Naive B cell (primary cell): ENCODE results near the gene CD300E. TPM values are rescaled to one million over a fixed set of nuclear protein-coding genes. Genes with fewer than 3 reads are reported as not detected.
A peak's percentile ranks its signal among the peaks of the same experiment; 100 is the strongest.
"Not testable (repeated sequence)": the region's sequence is repeated elsewhere in the genome, so short reads cannot be mapped to it uniquely, and the experiment has no call there.

ENCODE experiments used
- ATAC-seq, 2 donors: fragments of 150-1000 bp; cut with Tn5 transposase; 2 replicates each; pipeline ENCODE4 v1.10.0; 2021; ENCODE audit warnings: low read depth in 2 of 2, mild to moderate bottlenecking in 2 of 2, moderate library complexity in 2 of 2
- DNase-seq: peaks from one replicate; pipeline ENCODE4 v3.0.0; 2022
- H3K27ac Mint-ChIP-seq, 6 donors: one replicate each; pipeline ENCODE4 v1.8.0; 2020 to 2022; ENCODE audit warnings: mild to moderate bottlenecking in 6 of 6, mixed read lengths in 6 of 6, moderate library complexity in 5 of 6, inconsistent platforms in 2 of 6
- H3K27me3 Mint-ChIP-seq, 3 donors: one replicate each; pipeline ENCODE4 v1.8.0; 2021 to 2022; ENCODE audit warnings: mixed read lengths in 3 of 3, mild to moderate bottlenecking in 1 of 3
- H3K36me3 Mint-ChIP-seq, 2 donors: one replicate each; pipeline ENCODE4 v1.8.0; 2020 to 2022; ENCODE audit warnings: mixed read lengths in 2 of 2, inconsistent platforms in 1 of 2, mild to moderate bottlenecking in 1 of 2
- H3K4me1 Mint-ChIP-seq, 3 donors: one replicate each; pipeline ENCODE4 v1.8.0; 2020 to 2022; ENCODE audit warnings: mixed read lengths in 3 of 3, inconsistent platforms in 1 of 3, mild to moderate bottlenecking in 1 of 3, moderate library complexity in 1 of 3
- H3K4me3 Mint-ChIP-seq, 8 donors: one replicate each; pipeline ENCODE4 v1.8.0; 2020 to 2022; ENCODE audit warnings: mild to moderate bottlenecking in 8 of 8, mixed read lengths in 8 of 8, moderate library complexity in 8 of 8, inconsistent platforms in 2 of 8
- H3K9me3 Mint-ChIP-seq, 7 donors: one replicate each; pipeline ENCODE4 v1.8.0; 2020 to 2022; ENCODE audit warnings: mixed read lengths in 7 of 7, mild to moderate bottlenecking in 5 of 7, inconsistent platforms in 2 of 7, moderate library complexity in 1 of 7
- polyA plus RNA-seq, 6 donors: library from polyadenylated mRNA; unstranded; fragments of 300-500 nt; fragmentation: Illumina TruSeq; gene quantifications; one replicate each; pipeline ENCODE4 v1.2.3, GENCODE V29; 2021; ENCODE audit warnings: low read depth in 6 of 6

The CD300E gene
- polyA plus RNA-seq, 6 donors from 2014 or later, result 0.06 to 0.69 (median 0.18) TPM; not detected in 3

DNA sequence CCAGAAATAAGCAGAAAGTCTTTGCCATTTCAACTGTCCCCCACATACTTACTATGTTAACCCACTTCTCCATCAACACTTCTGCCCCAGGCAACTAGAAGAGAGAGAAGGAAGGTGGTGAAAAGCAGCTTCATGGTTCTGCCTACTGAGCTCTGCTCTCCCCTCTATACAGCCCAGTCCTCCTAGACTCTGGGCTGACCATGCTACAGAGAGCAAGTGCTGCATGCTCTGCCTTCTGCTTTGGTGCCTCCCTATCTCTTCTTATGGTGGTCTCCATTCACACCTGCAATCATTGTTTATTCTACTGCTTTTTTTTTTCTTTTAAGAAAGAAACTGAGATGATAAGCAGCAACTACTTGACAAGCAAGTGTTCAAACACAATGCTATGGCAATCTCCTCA is 20.3 kb upstream of the CD300E start:
- peak overlapping the region in 1 of 6 donors; percentile 85 for H3K27ac Mint-ChIP-seq
- peaks cover 61 to 74% (median 71%) of the 10 kb centered on the region in 3 donors for H3K4me1 Mint-ChIP-seq
- H3K4me3 Mint-ChIP-seq, result peak overlapping the region in 2 of 8 donors; percentile 25 to 39
- H3K27me3 Mint-ChIP-seq, result peaks cover 35 to 65% (median 42%) of the 10 kb centered on the region in 3 donors
- no peaks in the 10 kb centered on the region for H3K36me3 Mint-ChIP-seq
- no peaks in the 10 kb centered on the region for H3K9me3 Mint-ChIP-seq
- DNase-seq (no peak), ATAC-seq (no peak)

- H3K4me1 Mint-ChIP-seq, result peaks cover 65 to 82% (median 80%) of the 10 kb centered on the region in 3 donors
- H3K4me3 Mint-ChIP-seq, result peak overlapping the region in 4 of 8 donors; percentile 42 to 89 (median 58)
Observed at GRCh38 chr17:74642995-74643394, 19.5 kb upstream of the CD300E start.

GRCh38 chr17:74642556-74642955 is 19.0 kb upstream of the CD300E start:
- no peaks in the 10 kb centered on the region for H3K36me3 Mint-ChIP-seq
- DNase-seq (no peak), ATAC-seq (no peak)
- peaks cover 26 to 53% (median 45%) of the 10 kb centered on the region in 3 donors for H3K27me3 Mint-ChIP-seq
- peaks cover 67 to 86% (median 82%) of the 10 kb centered on the region in 3 donors for H3K4me1 Mint-ChIP-seq
- no peaks in the 10 kb centered on the region for H3K9me3 Mint-ChIP-seq
- H3K4me3 Mint-ChIP-seq, result peak overlapping the region in 5 of 8 donors; percentile 42 to 89 (median 70)
- peak overlapping the region in 1 of 6 donors; percentile 82 for H3K27ac Mint-ChIP-seq

More at GRCh38 chr17:74642995-74643394, 19.5 kb upstream of the CD300E start:
- peaks cover 27 to 57% (median 42%) of the 10 kb centered on the region in 3 donors for H3K27me3 Mint-ChIP-seq
- H3K27ac Mint-ChIP-seq, result peak overlapping the region in 1 of 6 donors; percentile 82
- DNase-seq, result no peak
- H3K9me3 Mint-ChIP-seq, result no peaks in the 10 kb centered on the region
- ATAC-seq, result no peak
- no peaks in the 10 kb centered on the region for H3K36me3 Mint-ChIP-seq

- no peak for DNase-seq
- Mint-ChIP-seq H3K27ac (peak overlapping the region; percentile 21 to 93 (median 43)), H3K27me3 (peaks cover 26 to 52% (median 45%) of the 10 kb centered on the region in 3 donors), H3K4me3 (peak overlapping the region; percentile 22 to 90 (median 76)), H3K4me1 (peaks cover 67 to 92% (median 82%) of the 10 kb centered on the region in 3 donors), H3K36me3 (no peaks in the 10 kb centered on the region), H3K9me3 (no peaks in the 10 kb centered on the region)
- no peak for ATAC-seq
Observed at GRCh38 chr17:74641958-74642298, 18.4 kb upstream of the CD300E start.

- Mint-ChIP-seq H3K9me3 (no peaks in the 10 kb centered on the region), H3K27me3 (peaks cover 26 to 48% (median 43%) of the 10 kb centered on the region in 3 donors), H3K4me3 (peak overlapping the region; percentile 22 to 90 (median 76)), H3K27ac (peak overlapping the region; percentile 21 to 93 (median 54)), H3K4me1 (peaks cover 67 to 93% (median 82%) of the 10 kb centered on the region in 3 donors), H3K36me3 (no peaks in the 10 kb centered on the region)
- ATAC-seq (peak; percentile 47 to 50), DNase-seq (peak; percentile 43)
Observed at GRCh38 chr17:74641224-74641957, 17.9 kb upstream of the CD300E start.

DNA sequence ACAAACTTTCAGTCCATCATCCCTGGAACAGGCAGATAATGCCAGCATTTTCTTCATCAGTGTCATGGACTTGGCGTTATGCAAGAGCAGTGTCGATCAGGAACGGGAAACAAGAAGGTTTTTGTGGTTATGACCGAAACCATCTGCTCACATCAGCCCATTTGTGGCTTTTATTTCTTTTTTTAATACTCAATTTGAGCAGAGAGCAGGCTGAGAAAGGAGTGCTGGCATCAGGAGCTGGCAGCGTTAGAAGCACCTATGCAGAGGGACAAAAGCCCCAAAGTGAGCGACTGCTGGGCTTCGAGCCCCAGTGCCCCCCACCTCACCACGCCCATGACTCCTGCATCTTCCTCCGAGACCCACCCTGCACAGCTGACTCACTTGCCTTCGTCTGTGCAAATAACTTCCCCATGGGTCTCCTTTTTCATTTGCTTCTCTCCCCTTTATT is 16.2 kb upstream of the CD300E start:
- peaks cover 22 to 44% (median 30%) of the 10 kb centered on the region in 3 donors for H3K27me3 Mint-ChIP-seq
- H3K4me3 Mint-ChIP-seq, result peak overlapping the region; percentile 68 to 90 (median 81)
- ATAC-seq (peak; percentile 67 to 76), DNase-seq (peak; percentile 54)
- H3K9me3 Mint-ChIP-seq, result no peaks in the 10 kb centered on the region
- H3K27ac Mint-ChIP-seq, result peak overlapping the region in 5 of 6 donors; percentile 56 to 91 (median 89)
- no peaks in the 10 kb centered on the region for H3K36me3 Mint-ChIP-seq
- peaks cover 55 to 93% (median 76%) of the 10 kb centered on the region in 3 donors for H3K4me1 Mint-ChIP-seq

GRCh38 chr17:74637926-74638325 is 14.4 kb upstream of the CD300E start:
- DNase-seq (no peak), ATAC-seq (no peak)
- Mint-ChIP-seq H3K9me3 (no peaks in the 10 kb centered on the region), H3K27me3 (peaks cover 13 to 26% (median 25%) of the 10 kb centered on the region in 3 donors), H3K4me3 (peak overlapping the region in 5 of 8 donors; percentile 16 to 70 (median 24)), H3K36me3 (no peaks in the 10 kb centered on the region), H3K4me1 (peaks cover 45 to 95% (median 67%) of the 10 kb centered on the region in 3 donors), H3K27ac (peak overlapping the region in 3 of 6 donors; percentile 23 to 60 (median 33))

DNA sequence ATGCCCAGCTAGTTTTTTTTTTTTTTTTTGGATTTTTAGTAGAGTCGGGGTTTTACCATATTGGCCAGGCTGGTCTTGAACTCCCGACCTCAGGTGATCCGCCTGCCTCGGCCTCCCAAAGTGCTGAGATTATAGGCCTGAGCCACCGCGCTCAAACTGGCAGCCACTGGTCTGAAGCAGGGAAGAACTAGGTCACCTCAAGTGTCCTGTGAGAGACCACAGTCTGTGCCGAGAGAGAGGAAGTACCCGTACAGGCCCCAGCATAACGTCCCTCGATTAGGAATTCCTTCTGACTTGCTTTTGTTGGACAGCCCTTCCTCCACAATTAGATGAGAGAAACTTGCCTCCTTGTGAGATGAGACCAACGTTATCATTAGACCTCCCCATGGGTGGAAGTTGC is 13.7 kb upstream of the CD300E start:
- no peaks in the 10 kb centered on the region for H3K9me3 Mint-ChIP-seq
- peak overlapping the region in 4 of 8 donors; percentile 29 to 70 (median 36) for H3K4me3 Mint-ChIP-seq
- peaks cover 13 to 26% (median 23%) of the 10 kb centered on the region in 3 donors for H3K27me3 Mint-ChIP-seq
- H3K36me3 Mint-ChIP-seq, result no peaks in the 10 kb centered on the region
- ATAC-seq (no peak), DNase-seq (no peak)
- no peak overlapping the region for H3K27ac Mint-ChIP-seq
- peaks cover 42 to 95% (median 67%) of the 10 kb centered on the region in 3 donors for H3K4me1 Mint-ChIP-seq

DNA sequence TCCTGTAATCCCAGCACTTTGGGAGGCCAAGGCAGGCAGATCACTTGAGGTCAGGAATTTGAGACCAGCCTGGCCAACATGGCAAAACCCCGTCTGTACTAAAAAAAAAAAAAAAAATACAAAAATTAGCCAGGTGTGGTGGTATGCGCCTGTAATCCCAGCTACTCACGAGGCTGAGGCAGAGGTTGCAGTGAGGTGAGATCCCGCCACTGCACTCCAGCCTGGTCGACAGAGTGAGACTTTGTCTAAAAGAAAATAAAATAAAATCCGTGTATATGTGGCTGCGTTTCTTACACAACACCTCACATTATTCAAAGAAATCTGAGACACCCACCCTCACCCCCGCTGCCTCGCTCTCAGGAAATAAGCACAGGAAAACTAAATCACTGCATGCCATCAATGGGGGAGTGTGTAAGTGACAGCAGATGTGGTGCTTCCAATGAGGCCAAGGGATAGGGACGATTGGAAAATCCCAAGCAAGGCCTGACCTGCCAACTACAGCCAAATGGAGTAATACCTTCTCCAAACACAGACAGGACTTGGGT is 13.1 kb upstream of the CD300E start:
- peaks cover 13 to 27% (median 17%) of the 10 kb centered on the region in 3 donors for H3K27me3 Mint-ChIP-seq
- not testable (repeated sequence) for H3K36me3 Mint-ChIP-seq, H3K9me3 Mint-ChIP-seq, ATAC-seq, DNase-seq, H3K27ac Mint-ChIP-seq
- H3K4me3 Mint-ChIP-seq, result peak overlapping the region in 2 of 8 donors; percentile 20 to 33
- peaks cover 42 to 95% (median 67%) of the 10 kb centered on the region in 3 donors for H3K4me1 Mint-ChIP-seq

DNA sequence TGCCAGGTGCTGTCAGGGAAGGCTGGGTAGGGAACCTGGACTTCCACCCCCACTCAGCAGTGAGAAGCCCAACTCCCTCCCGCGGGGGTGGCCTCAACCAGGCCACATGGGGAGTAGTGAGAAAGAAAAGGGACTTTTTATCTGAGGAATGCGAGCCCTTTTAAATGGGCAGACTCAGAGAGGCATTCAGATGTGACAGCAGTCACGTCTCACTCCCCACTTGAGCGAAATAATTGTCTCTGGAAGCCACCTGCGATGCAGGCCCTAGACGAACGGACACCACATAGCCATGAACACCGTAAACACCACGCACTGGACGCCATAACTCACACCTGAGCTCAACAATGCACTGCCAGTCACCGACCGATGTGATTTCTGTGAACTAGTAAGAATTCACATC is 11.9 kb upstream of the CD300E start:
- Mint-ChIP-seq H3K27ac (peak overlapping the region in 1 of 6 donors; percentile 66), H3K9me3 (no peaks in the 10 kb centered on the region), H3K36me3 (no peaks in the 10 kb centered on the region), H3K4me3 (peak overlapping the region in 1 of 8 donors; percentile 40), H3K27me3 (peaks cover 13 to 28% (median 13%) of the 10 kb centered on the region in 3 donors), H3K4me1 (peaks cover 33 to 89% (median 57%) of the 10 kb centered on the region in 3 donors)
- DNase-seq (no peak), ATAC-seq (no peak)

DNA sequence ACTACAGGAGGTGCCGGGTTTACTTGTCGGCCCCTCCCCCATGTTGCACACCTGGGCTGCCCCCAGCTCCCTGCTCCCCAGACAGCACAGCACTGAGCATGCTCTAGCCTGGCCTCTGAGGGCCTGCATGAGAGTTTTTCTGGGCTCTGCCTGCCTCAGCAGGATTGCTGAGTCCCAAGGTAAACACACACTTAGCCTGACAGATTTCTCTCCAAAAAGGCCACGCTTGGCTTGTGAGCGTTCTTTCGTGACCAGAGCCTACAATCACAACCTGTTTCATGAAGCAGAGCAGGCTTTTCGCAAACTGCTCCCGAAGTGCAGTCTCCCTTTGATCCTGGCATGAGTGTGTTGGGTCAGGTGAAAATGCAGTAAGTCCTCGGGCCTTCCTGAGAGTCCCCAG is 9.8 kb upstream of the CD300E start:
- Mint-ChIP-seq H3K4me3 (peak overlapping the region in 1 of 8 donors; percentile 30), H3K4me1 (peaks cover 33 to 84% (median 47%) of the 10 kb centered on the region in 3 donors)
- no peak for ATAC-seq

GRCh38 chr17:74632617-74633016 is 9.1 kb upstream of the CD300E start:
- H3K9me3 Mint-ChIP-seq, result peaks cover 0 to 6% (median 2%) of the 10 kb centered on the region in 7 donors
- H3K27ac Mint-ChIP-seq, result peak overlapping the region in 2 of 6 donors; percentile 4 to 55
- H3K36me3 Mint-ChIP-seq, result no peaks in the 10 kb centered on the region
- peaks cover 13 to 27% (median 19%) of the 10 kb centered on the region in 3 donors for H3K27me3 Mint-ChIP-seq
- DNase-seq (no peak), ATAC-seq (no peak)
- peaks cover 27 to 77% (median 46%) of the 10 kb centered on the region in 3 donors for H3K4me1 Mint-ChIP-seq
- H3K4me3 Mint-ChIP-seq, result peak overlapping the region in 4 of 8 donors; percentile 27 to 82 (median 79)

More for the DNA sequence above, 9.8 kb upstream of the CD300E start:
- peaks cover 13 to 21% (median 19%) of the 10 kb centered on the region in 3 donors for H3K27me3 Mint-ChIP-seq
- peaks cover 0 to 6% (median 2%) of the 10 kb centered on the region in 7 donors for H3K9me3 Mint-ChIP-seq
- H3K27ac Mint-ChIP-seq, result peak overlapping the region in 1 of 6 donors; percentile 7
- no peak for DNase-seq
- H3K36me3 Mint-ChIP-seq, result no peaks in the 10 kb centered on the region
